ENCODE results near the gene SLC5A7. TPM values are rescaled to one million over a fixed set of nuclear protein-coding genes. Genes with fewer than 3 reads are reported as not detected.
A peak's percentile ranks its signal among the peaks of the same experiment; 100 is the strongest.

SLC5A7 gene
- polyA plus RNA-seq, 2 of the 4 experiments (the other 2 are of a cell fraction), result not detected

DNA sequence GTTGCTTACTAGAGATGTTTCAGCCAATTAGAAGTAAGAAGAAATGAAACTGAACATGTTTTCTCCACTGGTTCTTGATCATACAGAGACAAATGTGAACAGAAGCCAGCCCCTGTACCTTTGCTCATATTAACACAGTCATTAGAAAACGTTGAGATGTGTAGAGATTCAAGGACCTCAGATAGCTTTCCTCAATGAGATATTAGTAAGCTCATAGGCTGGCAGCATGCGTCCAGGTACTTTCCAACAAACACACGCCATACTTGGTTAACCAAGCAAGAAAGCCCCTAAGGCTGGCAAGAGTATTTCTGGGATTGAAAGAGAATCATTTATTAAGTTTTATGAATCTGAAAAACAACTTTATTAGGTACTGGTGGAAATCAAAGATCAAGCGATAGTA is 37.5 kb downstream of the SLC5A7 start:
- ATAC-seq (no peak), FAIRE-seq (no peak), DNase-seq (ENCODE audit: low read depth in 1 of 2, low spot score in 1 of 2) (no peak)
- H3K4me1 ChIP-seq, result no peaks in the 10 kb centered on the region
- TF ChIP-seq JUNB (IDR thresholded peaks at IDR 0.05), result no peak
- no peak for TF ChIP-seq SMC3 (IDR thresholded peaks at IDR 0.05)
- no peak for TF ChIP-seq TP53 (CRISPR knock-in tag; IDR thresholded peaks at IDR 0.05)
- TF ChIP-seq CBX8 (IDR thresholded peaks at IDR 0.05), result no peak
- TF ChIP-seq NPAS2 (CRISPR knock-in tag; IDR thresholded peaks at IDR 0.05; ENCODE audit: borderline replicate concordance), result no peak
- TF ChIP-seq RNF2 (IDR thresholded peaks at IDR 0.05; ENCODE audit: borderline replicate concordance, low read depth), result no peak
- TF ChIP-seq CEBPB (IDR thresholded peaks at IDR 0.05), result no peak
- TF ChIP-seq PHF8 (IDR thresholded peaks at IDR 0.05; ENCODE audit: borderline replicate concordance, low read depth), result no peak
- TF ChIP-seq CTCF (IDR thresholded peaks at IDR 0.05), result no peak
- TF ChIP-seq MAFK (IDR thresholded peaks at IDR 0.05; ENCODE audit: partially characterized antibody), result no peak
- no peak for TF ChIP-seq POLR2A (IDR thresholded peaks at IDR 0.05; ENCODE audit: low read length)
- no peak for TF ChIP-seq MYC (IDR thresholded peaks at IDR 0.05; ENCODE audit: borderline replicate concordance, low read length)
- H3K9me3 ChIP-seq, result no peaks in the 10 kb centered on the region
- POLR2A ChIA-PET, result no interaction called here
- no peak overlapping the region for H3K4me3 ChIP-seq
- CTCF ChIA-PET, result no interaction called here
- 64% methylated on average over 4 of the region's 4 CpGs for WGBS (ENCODE audit: missing lambda C conversion rate)
- H3K27ac ChIP-seq, result no peak overlapping the region
- H3K4me2 ChIP-seq, result no peak overlapping the region

DNA sequence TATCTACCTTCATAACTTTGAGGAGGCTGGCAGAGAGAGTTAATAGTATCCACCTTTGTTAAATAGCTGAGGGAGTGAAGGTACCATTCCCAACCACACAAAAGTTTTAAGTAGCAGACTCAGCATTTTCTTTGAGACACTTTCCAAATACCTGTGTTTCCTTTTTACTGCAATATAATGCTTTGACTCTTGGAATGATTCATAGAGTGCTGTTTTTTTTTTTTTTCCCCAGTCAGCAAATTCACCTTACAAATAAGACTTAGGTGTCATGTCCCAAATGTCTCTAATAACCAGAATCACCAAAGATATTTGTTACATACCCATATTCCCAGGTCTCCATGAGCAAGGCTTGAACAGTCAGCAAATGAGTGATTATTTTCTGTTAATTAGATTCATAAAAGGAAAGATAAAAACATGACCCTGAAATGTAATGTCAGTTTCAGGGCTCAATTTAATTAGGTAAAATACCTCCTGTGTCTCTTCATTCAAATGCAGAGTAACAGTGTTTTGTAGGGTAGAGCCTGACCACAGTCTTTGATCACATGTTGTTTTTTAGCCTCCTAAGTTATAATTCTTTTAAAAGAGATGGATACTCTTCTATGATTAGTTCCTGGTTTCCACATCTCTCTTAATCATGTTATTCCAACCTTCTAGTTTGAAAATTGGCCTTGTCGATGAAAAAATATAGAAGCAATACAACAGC is 39.9 kb downstream of the SLC5A7 start:
- FAIRE-seq, result no peak
- 72% methylated on average over 1 of the region's 1 CpG for WGBS (ENCODE audit: missing lambda C conversion rate)
- CTCF ChIA-PET, result no interaction called here

GRCh38 chr2:108029496-108029895 is 43.2 kb downstream of the SLC5A7 start:
- CTCF ChIA-PET, result no interaction called here
- no peaks in the 10 kb centered on the region for H3K4me1 ChIP-seq
- no peak overlapping the region for H3K4me2 ChIP-seq
- H3K4me3 ChIP-seq, result no peak overlapping the region
- TF ChIP-seq, protein P1, sequence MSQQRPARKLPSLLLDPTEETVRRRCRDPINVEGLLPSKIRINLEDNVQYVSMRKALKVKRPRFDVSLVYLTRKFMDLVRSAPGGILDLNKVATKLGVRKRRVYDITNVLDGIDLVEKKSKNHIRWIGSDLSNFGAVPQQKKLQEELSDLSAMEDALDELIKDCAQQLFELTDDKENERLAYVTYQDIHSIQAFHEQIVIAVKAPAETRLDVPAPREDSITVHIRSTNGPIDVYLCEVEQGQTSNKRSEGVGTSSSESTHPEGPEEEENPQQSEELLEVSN (IDR thresholded peaks at IDR 0.05; ENCODE audit: borderline replicate concordance, low read depth), result no peak
- no peak for TF ChIP-seq RCOR1 (IDR thresholded peaks at IDR 0.05; ENCODE audit: low read depth, low read length)
- TF ChIP-seq HOXB13 (CRISPR knock-in tag; IDR thresholded peaks at IDR 0.05; ENCODE audit: low read depth), result no peak
- TF ChIP-seq CHD4 (IDR thresholded peaks at IDR 0.05; ENCODE audit: borderline replicate concordance), result no peak
- 80% methylated on average over 2 of the region's 2 CpGs for WGBS (ENCODE audit: missing lambda C conversion rate)
- FAIRE-seq, result no peak
- DNase-seq (ENCODE audit: low read depth in 1 of 2, low spot score in 1 of 2), result no peak
- H3K27ac ChIP-seq, result no peak overlapping the region
- POLR2A ChIA-PET, result no interaction called here
- ATAC-seq, result no peak
- no peaks in the 10 kb centered on the region for H3K9me3 ChIP-seq

More for the DNA sequence above, 39.9 kb downstream of the SLC5A7 start:
- POLR2A ChIA-PET, result no interaction called here
- H3K27ac ChIP-seq, result no peak overlapping the region
- DNase-seq (ENCODE audit: low read depth in 1 of 2, low spot score in 1 of 2), result no peak
- no peak for ATAC-seq
- no peak overlapping the region for H3K4me2 ChIP-seq
- no peak for TF ChIP-seq ZNF302 (CRISPR knock-in tag; IDR thresholded peaks at IDR 0.05)
- peak; percentile 93 for TF ChIP-seq MAFK (IDR thresholded peaks at IDR 0.05; ENCODE audit: partially characterized antibody)
- H3K4me3 ChIP-seq, result no peak overlapping the region
- H3K9me3 ChIP-seq, result no peaks in the 10 kb centered on the region
- no peaks in the 10 kb centered on the region for H3K4me1 ChIP-seq

DNA sequence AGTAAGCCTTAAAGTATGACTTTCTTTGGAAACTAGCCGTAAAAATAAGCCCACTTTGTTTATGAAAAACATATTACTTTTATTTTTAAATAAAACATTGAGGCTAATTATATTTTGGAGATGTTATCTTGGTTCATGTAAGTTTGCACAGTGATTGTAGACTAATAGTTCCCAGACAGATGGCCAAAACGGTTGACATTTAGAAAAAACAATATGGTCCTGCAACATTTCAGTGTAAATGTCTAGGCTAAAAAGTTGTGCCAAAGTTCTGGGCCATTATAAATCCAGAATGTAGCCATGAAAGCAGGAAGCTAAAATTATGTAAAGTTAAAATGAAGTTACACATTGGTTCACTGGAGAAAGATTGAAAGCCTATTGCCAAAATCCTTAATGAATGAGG is 43.6 kb downstream of the SLC5A7 start:
- ChIA-PET CTCF (no interaction called here), POLR2A (no interaction called here)
- no peak for ATAC-seq
- no peak overlapping the region for H3K27ac ChIP-seq
- H3K9me3 ChIP-seq, result no peaks in the 10 kb centered on the region
- no peak for FAIRE-seq
- TF ChIP-seq TP53 (CRISPR knock-in tag; IDR thresholded peaks at IDR 0.05) (no peak), RNF2 (IDR thresholded peaks at IDR 0.05; ENCODE audit: borderline replicate concordance, low read depth) (no peak), HMGXB4 (CRISPR knock-in tag; IDR thresholded peaks at IDR 0.05; ENCODE audit: borderline replicate concordance) (no peak), ATOH8 (CRISPR knock-in tag; IDR thresholded peaks at IDR 0.05; ENCODE audit: low read depth) (no peak), CHD2 (IDR thresholded peaks at IDR 0.05; ENCODE audit: low read length, partially characterized antibody) (no peak), POLR2AphosphoS2 (conservative IDR thresholded peaks at IDR 0.05; ENCODE audit: low read length) (no peak), SREBF2 (IDR thresholded peaks at IDR 0.05) (no peak)
- no peaks in the 10 kb centered on the region for H3K4me1 ChIP-seq
- 22% methylated on average over 2 of the region's 2 CpGs for WGBS (ENCODE audit: missing lambda C conversion rate)
- H3K4me2 ChIP-seq, result no peak overlapping the region
- no peak overlapping the region for H3K4me3 ChIP-seq
- DNase-seq (ENCODE audit: low read depth in 1 of 2, low spot score in 1 of 2), result no peak

Measured in A549 (cell line).